OCI-LY7 (cell line): Measurements from ENCODE around the gene ABCC10. TPM values are rescaled to one million over a fixed set of nuclear protein-coding genes. Genes with fewer than 3 reads are reported as not detected.

ENCODE experiments used
- BruUV-seq: library from RNA; stranded (reverse); fragments of 400-500 nt; replicated peaks from 2 replicates; lab custom pipeline; 2021; lab: Mats Ljungman, UMichigan
- CTCF ChIA-PET: fragments of 300-600 bp; sonication (Branson Sonifier 250); formaldehyde crosslinking; loops from one replicate; lab custom pipeline; 2022; ENCODE audit warnings: antibody characterized with exemption; ENCODE audit not compliant: unreplicated experiment; lab: Charles Lee
- POLR2A ChIA-PET: fragments of 300-600 bp; sonication (Branson Sonifier 250); formaldehyde crosslinking; loops from one replicate; lab custom pipeline; 2022; ENCODE audit warnings: antibody characterized with exemption; lab: Charles Lee
- DNase-seq: peaks from one replicate; pipeline ENCODE4 v3.0.0-alpha.2; 2015; ENCODE audit warnings: low spot score
- H2AFZ ChIP-seq: fragments of 200-600 bp; sonication (generic), shearing (Covaris generic); 2 replicates; pipeline ENCODE4 v1.6.1; 2014; ENCODE audit warnings: mild to moderate bottlenecking, antibody characterized with exemption, low read length, moderate library complexity
- H3K27ac ChIP-seq: fragments of 200-600 bp; sonication (generic); 2 replicates; pipeline ENCODE4 v1.5.1; 2014; ENCODE audit warnings: mixed run types, low read depth, mild to moderate bottlenecking, moderate library complexity, low read length, inconsistent platforms; ENCODE audit not compliant: poor library complexity, severe bottlenecking
- H3K36me3 ChIP-seq: fragments of 200-600 bp; sonication (generic); 2 replicates; pipeline ENCODE4 v1.6.1; 2014; ENCODE audit warnings: mild to moderate bottlenecking, antibody characterized with exemption, low read length, moderate library complexity, mixed read lengths; ENCODE audit not compliant: insufficient read depth
- H3K4me1 ChIP-seq: fragments of 200-600 bp; sonication (generic); 2 replicates; pipeline ENCODE4 v1.5.1; 2014; ENCODE audit warnings: mild to moderate bottlenecking, low read length; ENCODE audit not compliant: insufficient read depth, poor library complexity, severe bottlenecking
- H3K4me2 ChIP-seq: fragments of 200-600 bp; sonication (generic); 2 replicates; pipeline ENCODE4 v1.6.1; 2014; ENCODE audit warnings: mild to moderate bottlenecking, low read length
- H3K4me3 ChIP-seq: fragments of 200-600 bp; sonication (generic); 2 replicates; pipeline ENCODE4 v1.5.1; 2014; ENCODE audit warnings: mild to moderate bottlenecking, low read depth, low read length; ENCODE audit not compliant: poor library complexity, severe bottlenecking
- H3K79me2 ChIP-seq: fragments of 200-600 bp; sonication (generic); 2 replicates; pipeline ENCODE4 v1.6.1; 2016; ENCODE audit warnings: low read depth, mild to moderate bottlenecking, low read length, moderate library complexity, mixed read lengths; ENCODE audit not compliant: insufficient read depth
- H3K9me2 ChIP-seq: fragments of 200-600 bp; sonication (generic); 2 replicates; pipeline ENCODE4 v1.6.1; 2016; ENCODE audit warnings: mild to moderate bottlenecking, low read length, mixed read lengths; ENCODE audit not compliant: insufficient read depth
- H3K9me3 ChIP-seq: fragments of 200-600 bp; sonication (generic); 2 replicates; pipeline ENCODE4 v1.6.1; 2014; ENCODE audit warnings: mild to moderate bottlenecking, mixed run types, low read length, mixed read lengths
- H4K20me1 ChIP-seq: fragments of 200-600 bp; sonication (generic); 2 replicates; pipeline ENCODE4 v1.6.1; 2014; ENCODE audit warnings: mild to moderate bottlenecking, antibody characterized with exemption, low read length, moderate library complexity, mixed read lengths; ENCODE audit not compliant: insufficient read depth
- CTCF ChIP-seq: fragments of 200-600 bp; sonication (generic); conservative IDR thresholded peaks from 2 replicates; pipeline ENCODE4 v1.5.1; 2014; ENCODE audit warnings: mild to moderate bottlenecking, antibody characterized with exemption, low read length, moderate library complexity, mixed read lengths
- EZH2phosphoT487 ChIP-seq: fragments of 200-600 bp; sonication (generic); IDR thresholded peaks from 2 replicates; pipeline ENCODE4 v1.6.1; 2018; ENCODE audit warnings: low read depth, borderline replicate concordance, mild to moderate bottlenecking, mixed run types, antibody characterized with exemption, low read length, moderate library complexity, mixed read lengths
- intact Hi-C: fragments of 100-400 bp; cut with micrococcal nuclease; formaldehyde crosslinking; loops from one replicate; pipeline ENCODE4 v1.10.0; 2022; ENCODE audit not compliant: unreplicated experiment
- total RNA-seq, 2 experiments: library from RNA; depleted of rRNA in 1 of 2; stranded (reverse); fragments of >200 nt in 1 of 2; shearing (Covaris generic) in 1 of 2; gene quantifications; 2 replicates each; pipeline ENCODE4 v1.2.3, GENCODE V29; 2014 to 2022

The ABCC10 gene
- total RNA-seq, 2 experiments from 2014 or later, result 11.4 to 31.1 TPM

- Histone ChIP-seq H2AFZ (no peak overlapping the region), H4K20me1 (no peaks in the 10 kb centered on the region), H3K4me2 (no peak overlapping the region), H3K27ac (no peak overlapping the region), H3K9me2 (no peaks in the 10 kb centered on the region), H3K79me2 (no peaks in the 10 kb centered on the region), H3K4me3 (no peak overlapping the region), H3K4me1 (no peaks in the 10 kb centered on the region), H3K9me3 (no peaks in the 10 kb centered on the region), H3K36me3 (no peaks in the 10 kb centered on the region)
- TF ChIP-seq EZH2phosphoT487 (no peak), CTCF (no peak)
- ChIA-PET POLR2A (interaction anchor here (1.5 to 1.6 kb wide), 2 partner anchors 14 to 15 kb away, joined by 3 to 6 read pairs; partner anchors contain the start of gene TJAP1), CTCF (no interaction called here)
- no peak for DNase-seq
- intact Hi-C loops, result no loop called here
- no TSS peak for BruUV-seq
These were observed 64.7 kb downstream of the ABCC10 start for GRCh38 chr6:43491750-43492661.

- Histone ChIP-seq H3K9me2 (no peaks in the 10 kb centered on the region), H2AFZ (no peak overlapping the region), H3K4me3 (no peak overlapping the region), H3K79me2 (no peaks in the 10 kb centered on the region), H3K9me3 (no peaks in the 10 kb centered on the region), H3K36me3 (no peaks in the 10 kb centered on the region), H4K20me1 (no peaks in the 10 kb centered on the region), H3K4me1 (no peaks in the 10 kb centered on the region), H3K27ac (no peak overlapping the region), H3K4me2 (no peak overlapping the region)
- intact Hi-C loops, result no loop called here
- ChIA-PET POLR2A (interaction anchor here (0.6 to 1.5 kb wide), 2 partner anchors 14 to 113 kb away, joined by 3 read pairs; no protein-coding TSS in a partner anchor), CTCF (interaction anchor here (1.0 kb wide), 1 partner anchor 14 kb away, joined by 4 read pairs; no protein-coding TSS in a partner anchor)
- BruUV-seq, result no TSS peak
- DNase-seq, result no peak
- no peak for TF ChIP-seq CTCF
- TF ChIP-seq EZH2phosphoT487, result no peak
These were observed 65.3 kb downstream of the ABCC10 start for GRCh38 chr6:43492673-43493072.

GRCh38 chr6:43493230-43493629 is 65.9 kb downstream of the ABCC10 start:
- Histone ChIP-seq H2AFZ (no peak overlapping the region), H3K4me1 (no peaks in the 10 kb centered on the region), H3K36me3 (peaks cover 2% of the 10 kb centered on the region; the same call in 1 of the 2 replicates), H3K27ac (no peak overlapping the region), H4K20me1 (no peaks in the 10 kb centered on the region), H3K9me3 (no peaks in the 10 kb centered on the region), H3K4me3 (no peak overlapping the region), H3K79me2 (no peaks in the 10 kb centered on the region), H3K9me2 (no peaks in the 10 kb centered on the region), H3K4me2 (no peak overlapping the region)
- intact Hi-C loops, result no loop called here
- TF ChIP-seq EZH2phosphoT487 (no peak), CTCF (no peak)
- CTCF ChIA-PET, result interaction anchor here (1.0 kb wide), 1 partner anchor 14 kb away, joined by 4 read pairs; no protein-coding TSS in a partner anchor
- DNase-seq, result no peak
- POLR2A ChIA-PET, result interaction anchor here (0.6 kb wide), 2 partner anchors 32 to 112 kb away, joined by 3 read pairs; no protein-coding TSS in a partner anchor
- no TSS peak for BruUV-seq
